GM12878 (cell line): ENCODE results near the gene DCTN5. TPM values are rescaled to one million over a fixed set of nuclear protein-coding genes. Genes with fewer than 3 reads are reported as not detected.
A peak's percentile ranks its signal among the peaks of the same experiment; 100 is the strongest.

ENCODE experiments used
- CREB1 ChIP-seq: IDR thresholded peaks from 2 replicates; pipeline ENCODE4 v1.6.1; 2012; ENCODE audit warnings: low read depth, mild to moderate bottlenecking, inconsistent platforms
- CREM ChIP-seq: IDR thresholded peaks from 2 replicates; pipeline ENCODE4 v1.6.1; 2014; ENCODE audit warnings: antibody characterized with exemption, low read depth
- EP300 ChIP-seq, 2 experiments: fragments of 150-350 bp in 1 of 2; IDR thresholded peaks; 2 replicates each; pipeline ENCODE4 v1.6.1; 2011 to 2012; ENCODE audit warnings: low read depth in 2 of 2, low read length in 2 of 2, borderline replicate concordance in 1 of 2, improper control_type of control experiment in 1 of 2, inconsistent platforms in 1 of 2; ENCODE audit not compliant: control insufficient read depth in 1 of 2
- KAT2A ChIP-seq: conservative IDR thresholded peaks from 2 replicates; pipeline ENCODE4 v1.6.1; 2011; ENCODE audit warnings: low read depth, low read length; ENCODE audit not compliant: control insufficient read depth
- KDM1A ChIP-seq: fragments of 200-600 bp; sonication (generic); IDR thresholded peaks from 2 replicates; pipeline ENCODE4 v1.6.1; 2016; ENCODE audit warnings: borderline replicate concordance
- KLF5 ChIP-seq: fragments of 450-650 bp; IDR thresholded peaks from 2 replicates; pipeline ENCODE4 v1.6.1; 2014; ENCODE audit warnings: mild to moderate bottlenecking; ENCODE audit not compliant: partially characterized antibody
- NFIC ChIP-seq: IDR thresholded peaks from 2 replicates; pipeline ENCODE4 v1.6.1; 2012; ENCODE audit warnings: low read depth, mild to moderate bottlenecking, inconsistent platforms, low read length, moderate library complexity
- NRF1 ChIP-seq: conservative IDR thresholded peaks from 2 replicates; pipeline ENCODE4 v1.6.1; 2011; ENCODE audit warnings: mild to moderate bottlenecking, low read depth, low read length, improper control_type of control experiment
- PAX5 ChIP-seq: IDR thresholded peaks from 2 replicates; pipeline ENCODE4 v1.6.1; 2011; ENCODE audit warnings: low read depth, low read length, borderline replicate concordance
- RAD21 ChIP-seq: IDR thresholded peaks from 2 replicates; pipeline ENCODE4 v1.6.1; 2011; ENCODE audit warnings: mild to moderate bottlenecking, low read depth, low read length, moderate library complexity; ENCODE audit not compliant: insufficient read depth
- RAD51 ChIP-seq: fragments of 450-650 bp; IDR thresholded peaks from 2 replicates; pipeline ENCODE4 v1.6.1; 2016; ENCODE audit warnings: moderate library complexity, mild to moderate bottlenecking, inconsistent platforms
- RFX5 ChIP-seq: IDR thresholded peaks from 2 replicates; pipeline ENCODE4 v1.6.1; 2011; ENCODE audit warnings: low read depth, low read length, improper control_type of control experiment
- RUNX3 ChIP-seq: IDR thresholded peaks from 2 replicates; pipeline ENCODE4 v1.6.1; 2012; ENCODE audit warnings: low read length, inconsistent platforms
- STAT3 ChIP-seq: IDR thresholded peaks from 2 replicates; pipeline ENCODE4 v1.6.1; 2011; ENCODE audit warnings: low read depth, low read length, improper control_type of control experiment
- TARDBP ChIP-seq: IDR thresholded peaks from 2 replicates; pipeline ENCODE4 v1.6.1; 2016; ENCODE audit warnings: borderline replicate concordance
- TCF3 ChIP-seq: IDR thresholded peaks from 2 replicates; pipeline ENCODE4 v1.6.1; 2012; ENCODE audit warnings: low read depth, mild to moderate bottlenecking, low read length, borderline replicate concordance; ENCODE audit not compliant: insufficient read depth
- ZSCAN29 ChIP-seq: fragments of 450-650 bp; IDR thresholded peaks from 2 replicates; pipeline ENCODE4 v1.6.1; 2017; ENCODE audit warnings: mild to moderate bottlenecking, moderate library complexity
- polyA plus RNA-seq, 11 experiments: library from polyadenylated mRNA; depleted of rRNA in 4 of 11; unstranded in 6 of 11; stranded (reverse) in 5 of 11; fragments of >200 nt; fragmentation: Nextera tagmentation in 4 of 11; fragmentation: Illumina TruSeq in 1 of 11; extraction: Ambion mirVana in 4 of 11; extraction: Trizol in 1 of 11; gene quantifications; 1 replicate in 1 of 11; 2 replicates in 10 of 11; pipeline versions ENCODE4 v1.2.1 to v1.2.3, GENCODE V29; 2011 to 2016; ENCODE audit warnings: inconsistent platforms in 2 of 11, missing spikeins in 2 of 11, low read depth in 1 of 11
- total RNA-seq, 4 experiments: library from RNA; depleted of rRNA in 3 of 4; stranded (reverse); fragments of >200 nt in 3 of 4; fragmentation: Illumina TruSeq in 1 of 4; extraction: Trizol in 1 of 4; gene quantifications; 2 replicates each; pipeline versions ENCODE4 v1.2.1 to v1.2.3, GENCODE V29; 2013 to 2021
- TF ChIP-seq, protein P1 (sequence below): fragments of 450-650 bp; conservative IDR thresholded peaks from 2 replicates; pipeline ENCODE4 v1.6.1; 2017; ENCODE audit warnings: mild to moderate bottlenecking, moderate library complexity
- TF ChIP-seq, protein P2 (sequence below): fragments of 450-650 bp; formaldehyde crosslinking; IDR thresholded peaks from 2 replicates; pipeline ENCODE4 v1.4.0; 2022; ENCODE audit warnings: mild to moderate bottlenecking, moderate library complexity
- TF ChIP-seq, protein P3 (sequence below): fragments of 450-650 bp; formaldehyde crosslinking; IDR thresholded peaks from 2 replicates; pipeline ENCODE4 v1.5.0; 2022; ENCODE audit warnings: mild to moderate bottlenecking, missing genetic modification characterization
- TF ChIP-seq, protein P4 (sequence below): fragments of 450-650 bp; IDR thresholded peaks from 2 replicates; pipeline ENCODE4 v1.6.1; 2017; ENCODE audit warnings: borderline replicate concordance

Gene DCTN5
- total and polyA plus RNA-seq, 10 of the 15 experiments (the other 5 are each of a cell fraction or from before 2014, with no cell fraction given), result 49.1 to 153 (median 81.4) TPM

DNA sequence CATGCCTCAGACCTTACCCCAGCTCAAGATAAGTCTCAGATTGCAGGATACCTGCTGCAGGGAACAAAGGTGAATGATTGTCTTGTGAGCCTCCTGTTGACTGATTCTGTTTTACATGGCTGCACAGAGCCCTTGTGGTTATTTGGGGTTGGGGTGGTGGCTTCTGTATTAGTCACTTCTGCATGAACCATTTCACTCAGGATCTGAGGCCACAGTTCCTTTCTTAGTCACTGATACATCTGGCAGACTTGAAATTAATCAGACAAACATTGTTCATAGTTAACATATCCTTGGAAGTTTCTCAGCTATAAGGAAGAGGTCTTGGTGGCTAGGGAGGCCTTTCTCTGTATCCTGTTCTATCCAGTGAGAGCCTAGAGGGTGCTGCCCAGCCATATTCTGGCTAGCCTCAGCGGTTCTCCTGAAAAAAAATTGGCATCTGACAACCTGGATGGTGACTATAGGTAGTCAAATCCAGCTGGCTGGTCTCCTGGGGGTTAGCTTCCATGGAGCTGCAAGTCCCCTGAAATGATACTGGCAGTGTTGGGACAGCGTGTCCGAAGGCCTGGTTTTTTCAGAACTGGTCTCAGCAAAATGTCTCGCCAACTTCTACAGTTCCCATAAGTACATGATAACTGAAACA lies 29.0 kb downstream of the DCTN5 start (continued):
- TF ChIP-seq, protein P1, sequence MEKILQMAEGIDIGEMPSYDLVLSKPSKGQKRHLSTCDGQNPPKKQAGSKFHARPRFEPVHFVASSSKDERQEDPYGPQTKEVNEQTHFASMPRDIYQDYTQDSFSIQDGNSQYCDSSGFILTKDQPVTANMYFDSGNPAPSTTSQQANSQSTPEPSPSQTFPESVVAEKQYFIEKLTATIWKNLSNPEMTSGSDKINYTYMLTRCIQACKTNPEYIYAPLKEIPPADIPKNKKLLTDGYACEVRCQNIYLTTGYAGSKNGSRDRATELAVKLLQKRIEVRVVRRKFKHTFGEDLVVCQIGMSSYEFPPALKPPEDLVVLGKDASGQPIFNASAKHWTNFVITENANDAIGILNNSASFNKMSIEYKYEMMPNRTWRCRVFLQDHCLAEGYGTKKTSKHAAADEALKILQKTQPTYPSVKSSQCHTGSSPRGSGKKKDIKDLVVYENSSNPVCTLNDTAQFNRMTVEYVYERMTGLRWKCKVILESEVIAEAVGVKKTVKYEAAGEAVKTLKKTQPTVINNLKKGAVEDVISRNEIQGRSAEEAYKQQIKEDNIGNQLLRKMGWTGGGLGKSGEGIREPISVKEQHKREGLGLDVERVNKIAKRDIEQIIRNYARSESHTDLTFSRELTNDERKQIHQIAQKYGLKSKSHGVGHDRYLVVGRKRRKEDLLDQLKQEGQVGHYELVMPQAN, result no peak
- TF ChIP-seq, protein P2, sequence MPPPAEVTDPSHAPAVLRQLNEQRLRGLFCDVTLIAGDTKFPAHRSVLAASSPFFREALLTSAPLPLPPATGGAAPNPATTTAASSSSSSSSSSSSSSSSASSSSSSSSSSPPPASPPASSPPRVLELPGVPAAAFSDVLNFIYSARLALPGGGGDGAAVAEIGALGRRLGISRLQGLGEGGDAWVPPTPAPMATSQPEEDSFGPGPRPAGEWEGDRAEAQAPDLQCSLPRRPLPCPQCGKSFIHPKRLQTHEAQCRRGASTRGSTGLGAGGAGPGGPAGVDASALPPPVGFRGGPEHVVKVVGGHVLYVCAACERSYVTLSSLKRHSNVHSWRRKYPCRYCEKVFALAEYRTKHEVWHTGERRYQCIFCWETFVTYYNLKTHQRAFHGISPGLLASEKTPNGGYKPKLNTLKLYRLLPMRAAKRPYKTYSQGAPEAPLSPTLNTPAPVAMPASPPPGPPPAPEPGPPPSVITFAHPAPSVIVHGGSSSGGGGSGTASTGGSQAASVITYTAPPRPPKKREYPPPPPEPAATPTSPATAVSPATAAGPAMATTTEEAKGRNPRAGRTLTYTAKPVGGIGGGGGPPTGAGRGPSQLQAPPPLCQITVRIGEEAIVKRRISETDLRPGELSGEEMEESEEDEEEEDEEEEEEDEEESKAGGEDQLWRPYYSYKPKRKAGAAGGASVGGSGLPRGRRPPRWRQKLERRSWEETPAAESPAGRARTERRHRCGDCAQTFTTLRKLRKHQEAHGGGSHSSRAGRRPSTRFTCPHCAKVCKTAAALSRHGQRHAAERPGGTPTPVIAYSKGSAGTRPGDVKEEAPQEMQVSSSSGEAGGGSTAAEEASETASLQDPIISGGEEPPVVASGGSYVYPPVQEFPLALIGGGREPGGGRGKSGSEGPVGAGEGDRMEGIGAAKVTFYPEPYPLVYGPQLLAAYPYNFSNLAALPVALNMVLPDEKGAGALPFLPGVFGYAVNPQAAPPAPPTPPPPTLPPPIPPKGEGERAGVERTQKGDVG (CRISPR knock-in tag), result no peak
- TF ChIP-seq RFX5 (no peak), RAD21 (no peak), ZSCAN29 (no peak), KDM1A (no peak), RAD51 (no peak), CREB1 (peak; percentile 65; the same call in 1 of the 2 replicates), CREM (peak; percentile 96), TARDBP (no peak), NFIC (peak; percentile 100), RUNX3 (peak; percentile 100), NRF1 (no peak), PAX5 (peak; percentile 99), KAT2A (no peak), TCF3 (peak; percentile 99), KLF5 (no peak), STAT3 (0 out of 2 replicates have a peak, but pooled peaks have one; percentile 57), EP300 (IDR thresholded peaks at IDR 0.05; ENCODE audit: borderline replicate concordance in 1 of 2, control insufficient read depth in 1 of 2, low read depth in 2 of 2, low read length in 2 of 2) (peak; percentile 96 to 98)
- TF ChIP-seq, protein P3, sequence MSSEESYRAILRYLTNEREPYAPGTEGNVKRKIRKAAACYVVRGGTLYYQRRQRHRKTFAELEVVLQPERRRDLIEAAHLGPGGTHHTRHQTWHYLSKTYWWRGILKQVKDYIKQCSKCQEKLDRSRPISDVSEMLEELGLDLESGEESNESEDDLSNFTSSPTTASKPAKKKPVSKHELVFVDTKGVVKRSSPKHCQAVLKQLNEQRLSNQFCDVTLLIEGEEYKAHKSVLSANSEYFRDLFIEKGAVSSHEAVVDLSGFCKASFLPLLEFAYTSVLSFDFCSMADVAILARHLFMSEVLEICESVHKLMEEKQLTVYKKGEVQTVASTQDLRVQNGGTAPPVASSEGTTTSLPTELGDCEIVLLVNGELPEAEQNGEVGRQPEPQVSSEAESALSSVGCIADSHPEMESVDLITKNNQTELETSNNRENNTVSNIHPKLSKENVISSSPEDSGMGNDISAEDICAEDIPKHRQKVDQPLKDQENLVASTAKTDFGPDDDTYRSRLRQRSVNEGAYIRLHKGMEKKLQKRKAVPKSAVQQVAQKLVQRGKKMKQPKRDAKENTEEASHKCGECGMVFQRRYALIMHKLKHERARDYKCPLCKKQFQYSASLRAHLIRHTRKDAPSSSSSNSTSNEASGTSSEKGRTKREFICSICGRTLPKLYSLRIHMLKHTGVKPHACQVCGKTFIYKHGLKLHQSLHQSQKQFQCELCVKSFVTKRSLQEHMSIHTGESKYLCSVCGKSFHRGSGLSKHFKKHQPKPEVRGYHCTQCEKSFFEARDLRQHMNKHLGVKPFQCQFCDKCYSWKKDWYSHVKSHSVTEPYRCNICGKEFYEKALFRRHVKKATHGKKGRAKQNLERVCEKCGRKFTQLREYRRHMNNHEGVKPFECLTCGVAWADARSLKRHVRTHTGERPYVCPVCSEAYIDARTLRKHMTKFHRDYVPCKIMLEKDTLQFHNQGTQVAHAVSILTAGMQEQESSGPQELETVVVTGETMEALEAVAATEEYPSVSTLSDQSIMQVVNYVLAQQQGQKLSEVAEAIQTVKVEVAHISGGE, result no peak
- TF ChIP-seq, protein P4, sequence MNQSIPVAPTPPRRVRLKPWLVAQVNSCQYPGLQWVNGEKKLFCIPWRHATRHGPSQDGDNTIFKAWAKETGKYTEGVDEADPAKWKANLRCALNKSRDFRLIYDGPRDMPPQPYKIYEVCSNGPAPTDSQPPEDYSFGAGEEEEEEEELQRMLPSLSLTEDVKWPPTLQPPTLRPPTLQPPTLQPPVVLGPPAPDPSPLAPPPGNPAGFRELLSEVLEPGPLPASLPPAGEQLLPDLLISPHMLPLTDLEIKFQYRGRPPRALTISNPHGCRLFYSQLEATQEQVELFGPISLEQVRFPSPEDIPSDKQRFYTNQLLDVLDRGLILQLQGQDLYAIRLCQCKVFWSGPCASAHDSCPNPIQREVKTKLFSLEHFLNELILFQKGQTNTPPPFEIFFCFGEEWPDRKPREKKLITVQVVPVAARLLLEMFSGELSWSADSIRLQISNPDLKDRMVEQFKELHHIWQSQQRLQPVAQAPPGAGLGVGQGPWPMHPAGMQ, result no peak
